NCI-H524 (cell line): ENCODE data around the gene SDC3.

ENCODE experiments used
- DNase-seq, 2 experiments: peaks; one replicate each; lab custom pipeline; 2025; lab: John Stamatoyannopoulos, UW

SDC3 gene

GRCh38 chr1:30904962-30905335 lies 3.6 kb downstream of the SDC3 start:
- DNase-seq, result no peak

- no peak for DNase-seq
Measured at GRCh38 chr1:30904191-30904961, 4.2 kb downstream of the SDC3 start.

- DNase-seq, result no peak
Measured at GRCh38 chr1:30903343-30904034, 5.1 kb downstream of the SDC3 start.

DNA sequence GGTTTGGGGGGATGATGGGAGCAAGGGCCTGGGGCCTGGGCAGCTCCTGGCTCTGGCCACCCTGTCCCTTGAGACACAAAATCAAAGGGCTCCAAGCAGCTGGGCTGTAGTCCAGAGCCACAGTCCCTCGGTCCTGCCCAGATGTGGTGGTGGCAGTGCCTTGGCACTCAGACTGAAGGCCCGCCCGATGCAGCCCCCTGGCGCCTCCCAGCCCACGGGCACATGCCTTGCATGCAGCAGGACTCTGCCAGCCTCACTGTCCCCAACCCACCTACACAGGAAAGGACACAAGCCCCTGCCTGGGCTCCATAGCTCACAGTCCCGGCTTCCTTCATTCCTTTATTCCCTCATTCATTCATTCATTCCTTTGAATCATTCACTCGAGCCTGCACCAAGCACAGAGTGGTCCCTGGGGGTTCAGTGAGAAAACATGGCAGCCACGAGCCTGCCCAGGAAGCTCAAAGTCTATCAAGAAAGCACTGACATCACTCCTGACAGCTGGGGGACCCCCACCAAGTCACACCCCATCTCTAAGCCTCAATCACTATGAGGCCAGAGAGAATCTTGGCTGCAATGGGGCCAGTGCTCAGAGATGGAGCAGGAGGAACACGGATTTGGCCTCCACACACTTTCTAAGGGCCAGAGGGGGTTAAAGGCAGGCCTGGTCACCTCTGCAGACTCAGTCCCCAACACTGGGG lies 5.8 kb downstream of the SDC3 start:
- DNase-seq, result no peak

- DNase-seq, result no peak
Measured at GRCh38 chr1:30901798-30902581, 6.6 kb downstream of the SDC3 start.

GRCh38 chr1:30900931-30901560 lies 7.5 kb downstream of the SDC3 start:
- DNase-seq, result no peak

DNA sequence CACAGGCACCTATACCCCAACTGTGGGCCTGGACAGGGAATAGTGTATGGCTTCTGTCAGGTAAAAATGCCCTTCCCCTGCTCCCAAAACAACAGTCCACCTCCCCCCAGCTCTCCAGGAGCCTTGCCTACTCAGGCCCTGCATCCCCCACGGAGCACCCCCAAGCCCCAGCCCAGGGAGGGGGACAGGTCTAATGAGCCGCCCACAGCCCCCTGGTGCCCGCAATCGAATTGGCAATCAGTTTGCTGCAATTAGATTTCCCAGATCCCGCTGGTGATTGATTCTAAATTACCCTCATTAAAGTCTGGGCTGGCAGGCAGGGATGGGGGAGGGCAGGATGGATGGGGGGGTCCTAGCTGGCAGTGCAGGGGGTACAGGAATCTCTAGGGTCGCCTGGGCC lies 8.1 kb downstream of the SDC3 start:
- DNase-seq, result no peak

GRCh38 chr1:30899577-30900389 lies 8.8 kb downstream of the SDC3 start:
- no peak for DNase-seq

- DNase-seq, result no peak
Measured at GRCh38 chr1:30898031-30898815, 10.3 kb downstream of the SDC3 start.

DNA sequence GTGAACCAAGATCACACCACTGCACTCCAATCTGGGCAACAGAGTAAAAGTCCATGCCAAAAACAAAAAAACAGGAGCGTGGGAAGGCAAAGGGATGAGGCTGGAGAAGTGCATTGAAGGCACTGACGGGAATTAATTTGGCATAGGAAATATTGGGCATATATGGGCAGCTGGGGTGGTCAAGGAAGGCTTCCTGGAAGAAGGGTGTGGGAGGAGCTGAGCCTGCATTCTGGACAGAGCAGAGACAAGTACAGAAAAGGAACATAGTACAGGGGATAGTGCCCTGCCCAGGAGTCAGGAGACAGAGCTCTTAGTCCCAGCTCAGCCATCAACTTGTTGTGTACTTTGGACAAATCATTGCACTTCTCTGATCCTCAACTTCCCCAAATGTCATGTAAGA lies 11.7 kb downstream of the SDC3 start:
- DNase-seq, result no peak

DNA sequence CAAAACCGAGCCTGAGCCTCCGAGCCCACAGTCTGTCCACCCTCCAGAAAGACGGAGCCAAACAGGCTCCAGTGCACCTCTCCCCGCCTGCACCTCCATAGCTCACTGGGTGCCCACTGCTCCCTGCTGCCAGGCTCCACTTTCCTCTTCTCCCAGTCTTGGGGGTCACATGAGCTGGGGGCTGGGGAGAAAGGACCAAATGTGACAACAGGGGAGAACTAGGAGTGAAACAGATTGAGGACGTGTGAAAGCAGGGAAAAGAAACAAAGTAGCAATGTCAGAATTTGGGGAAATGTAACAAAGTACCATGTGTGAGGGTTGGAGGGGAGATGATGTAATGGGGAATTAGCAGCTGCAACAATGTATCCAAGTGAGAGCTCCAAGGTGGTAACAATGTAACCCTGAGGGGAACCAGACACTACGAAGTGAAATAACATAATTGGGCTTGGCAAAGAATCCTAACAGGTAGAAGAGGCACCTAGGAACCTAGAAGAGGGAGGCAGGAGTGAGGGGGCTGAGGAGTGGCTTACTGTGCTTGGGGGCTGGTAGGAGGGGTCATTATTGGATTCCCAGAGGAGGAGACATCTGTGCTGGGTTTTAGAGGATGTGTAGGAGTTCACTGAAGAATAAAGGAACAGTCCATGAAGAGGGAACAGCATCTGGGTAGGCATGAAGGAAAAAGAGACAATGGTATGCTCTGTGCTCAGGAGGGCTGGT lies 12.5 kb downstream of the SDC3 start:
- DNase-seq, result no peak

GRCh38 chr1:30895382-30895943 lies 13.1 kb downstream of the SDC3 start:
- DNase-seq, result no peak

DNA sequence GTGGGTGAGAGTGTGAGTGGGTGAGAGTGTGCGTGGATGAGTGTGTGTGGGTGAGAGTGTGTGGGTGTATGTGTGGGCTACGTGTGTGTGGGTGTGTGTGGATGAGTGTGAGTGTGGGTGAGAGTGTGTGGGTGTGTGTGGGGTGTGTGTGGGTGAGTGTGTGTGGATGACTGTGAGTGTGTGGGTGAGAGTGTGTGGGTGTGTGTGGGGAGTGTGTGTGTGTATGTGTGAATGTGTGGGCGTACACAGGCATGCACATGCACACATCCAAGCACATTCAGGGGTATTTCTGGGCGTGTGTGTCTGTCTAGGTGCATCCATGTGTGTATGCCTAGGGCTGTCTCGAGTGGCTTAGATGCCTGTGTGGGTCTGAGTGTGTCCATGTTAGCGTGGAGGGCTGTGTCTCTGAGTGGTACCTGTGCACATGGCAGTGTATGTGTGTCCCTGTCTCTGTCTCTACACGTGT lies 14.0 kb downstream of the SDC3 start:
- DNase-seq, result no peak

- no peak for DNase-seq
Measured at GRCh38 chr1:30893776-30894507, 14.6 kb downstream of the SDC3 start.

DNA sequence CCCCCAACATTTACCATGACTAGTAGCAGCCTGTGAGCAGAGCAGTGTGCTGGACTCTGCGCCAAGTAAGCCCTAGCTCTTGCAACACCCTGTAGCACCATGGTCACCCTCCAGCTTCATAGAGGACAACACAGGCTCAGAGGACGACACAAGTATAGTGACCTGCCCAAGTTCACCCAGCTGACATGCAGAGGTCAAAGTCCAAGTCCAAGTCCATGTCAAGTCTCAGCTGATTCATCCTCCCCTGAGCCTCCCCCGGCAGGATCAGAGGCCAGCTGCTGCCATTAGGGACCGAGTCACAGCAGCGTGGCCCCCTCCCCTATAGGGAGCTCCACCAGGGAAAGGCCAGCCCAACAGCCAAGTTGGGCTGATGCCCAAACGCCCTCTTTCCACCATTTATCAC lies 15.9 kb downstream of the SDC3 start:
- DNase-seq, result no peak

- DNase-seq, result no peak
Measured at GRCh38 chr1:30891227-30891552, 17.4 kb downstream of the SDC3 start.

- no peak for DNase-seq
Measured at GRCh38 chr1:30890502-30891226, 17.9 kb downstream of the SDC3 start.

DNA sequence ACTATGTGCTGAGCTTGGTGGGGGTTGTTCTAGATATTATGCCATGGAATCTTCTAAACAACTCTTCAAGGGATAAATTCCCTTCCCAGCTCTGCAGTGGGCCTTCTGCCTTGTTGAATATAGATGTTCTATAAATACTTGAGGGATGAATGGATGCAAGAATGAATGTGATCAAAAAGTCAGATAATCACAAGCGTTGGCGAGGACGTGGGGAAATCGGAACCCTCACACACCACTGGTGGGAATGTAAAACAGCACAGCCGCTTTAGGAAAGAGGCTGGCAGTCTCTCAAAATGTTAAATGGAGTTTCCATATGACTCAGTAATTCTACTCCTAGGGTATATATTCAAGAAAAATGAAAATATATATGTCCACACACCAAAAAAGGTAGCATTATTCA lies 19.0 kb downstream of the SDC3 start:
- DNase-seq, result no peak
